B cell (primary cell): Measurements from ENCODE around the gene NCK1. TPM values are rescaled to one million over a fixed set of nuclear protein-coding genes. Genes with fewer than 3 reads are reported as not detected.

Experiments
- ATAC-seq: fragments of 200-7000 bp; cut with Tn5 transposase; one replicate; pipeline ENCODE4 v1.10.0; 2021; ENCODE audit warnings: low read depth, mild to moderate bottlenecking, moderate number of reproducible peaks, moderate library complexity
- CTCF ChIA-PET: fragments of 350-600 bp; sonication (Branson Sonifier 250); formaldehyde crosslinking; loops from one replicate; lab custom pipeline; 2021; ENCODE audit warnings: antibody characterized with exemption, inconsistent platforms; lab: Charles Lee
- POLR2A ChIA-PET: fragments of 350-600 bp; sonication (Branson Sonifier 250); formaldehyde crosslinking; loops from one replicate; lab custom pipeline; 2021; ENCODE audit warnings: antibody characterized with exemption; lab: Charles Lee
- DNase-seq: peaks from one replicate; pipeline ENCODE4 v3.0.0; 2013
- H2AFZ ChIP-seq: 2 replicates; pipeline ENCODE4 v1.6.1; 2012; ENCODE audit warnings: mild to moderate bottlenecking, low read depth, low read length; ENCODE audit not compliant: insufficient read depth, poor library complexity, severe bottlenecking
- H3K27ac ChIP-seq, 2 donors: 1 replicate in 1 of 2; 2 replicates in 1 of 2; pipeline ENCODE4 v1.5.1; 2012 to 2013; ENCODE audit warnings: low read length in 2 of 2, mild to moderate bottlenecking in 2 of 2, moderate library complexity in 1 of 2
- H3K27me3 ChIP-seq, 4 experiments: fragments of 200-600 bp in 1 of 4; sonication (generic) in 1 of 4; replicated peaks in 1 of 4; 1 replicate in 2 of 4; 2 replicates in 2 of 4; pipeline versions ENCODE4 v1.6.1 to v1.7.0; 2013 to 2016; ENCODE audit warnings: low read length in 3 of 4, mild to moderate bottlenecking in 2 of 4, mixed read lengths in 1 of 4, moderate library complexity in 1 of 4; ENCODE audit not compliant: insufficient read depth in 4 of 4, control insufficient read depth in 3 of 4; ENCODE audit errors: control extremely low read depth in 1 of 4
- H3K36me3 ChIP-seq, 2 experiments: replicated peaks in 1 of 2; 1 replicate in 1 of 2; 2 replicates in 1 of 2; pipeline versions ENCODE4 v1.6.1 to v1.7.1; 2013; ENCODE audit warnings: low read length in 1 of 2; ENCODE audit not compliant: insufficient read depth in 2 of 2, control insufficient read depth in 1 of 2; ENCODE audit errors: control extremely low read depth in 1 of 2, extremely low read depth in 1 of 2
- H3K4me1 ChIP-seq, 2 donors: fragments of 200-600 bp in 1 of 2; sonication (generic) in 1 of 2; 1 replicate in 1 of 2; 2 replicates in 1 of 2; pipeline versions ENCODE4 v1.5.1 to v1.6.1; 2013 to 2017; ENCODE audit warnings: low read length in 2 of 2; ENCODE audit not compliant: control insufficient read depth in 2 of 2, insufficient read depth in 2 of 2
- H3K4me2 ChIP-seq: replicated peaks from 2 replicates; pipeline ENCODE3; 2012; ENCODE audit warnings: mild to moderate bottlenecking, low read depth, low read length; ENCODE audit not compliant: poor library complexity, severe bottlenecking
- H3K4me3 ChIP-seq, 5 experiments: fragments of 200-600 bp in 1 of 5; sonication (generic) in 1 of 5; 1 replicate in 3 of 5; 2 replicates in 2 of 5; pipeline versions ENCODE4 v1.5.1 to v1.7.0; 2011 to 2016; ENCODE audit warnings: low read length in 4 of 5, mild to moderate bottlenecking in 4 of 5, low read depth in 2 of 5, control low read depth in 1 of 5, moderate library complexity in 1 of 5; ENCODE audit not compliant: insufficient read depth in 1 of 5; ENCODE audit errors: control extremely low read depth in 1 of 5, extremely low read depth in 1 of 5
- H3K79me2 ChIP-seq: fragments of 200-600 bp; sonication (generic); one replicate; pipeline ENCODE4 v1.6.0; 2016; ENCODE audit warnings: low read length; ENCODE audit not compliant: control insufficient read depth, insufficient read depth
- H3K9ac ChIP-seq: fragments of 200-600 bp; sonication (generic); 2 replicates; pipeline ENCODE4 v1.6.1; 2017; ENCODE audit warnings: mild to moderate bottlenecking, low read length, moderate library complexity
- H3K9me3 ChIP-seq, 3 donors: one replicate each; pipeline versions ENCODE4 v1.6.1 to v1.7.1; 2013; ENCODE audit warnings: low read length in 2 of 3; ENCODE audit not compliant: control insufficient read depth in 2 of 3, insufficient read depth in 1 of 3; ENCODE audit errors: control extremely low read depth in 1 of 3
- H4K20me1 ChIP-seq: 2 replicates; pipeline ENCODE4 v1.6.0; 2012; ENCODE audit warnings: mild to moderate bottlenecking, low read length; ENCODE audit not compliant: insufficient read depth, control insufficient read depth, poor library complexity, severe bottlenecking
- H3K27ac Mint-ChIP-seq: one replicate; pipeline ENCODE4 v1.8.0; 2021; ENCODE audit warnings: mixed read lengths
- H3K27me3 Mint-ChIP-seq: one replicate; pipeline ENCODE4 v1.8.0; 2021; ENCODE audit warnings: mixed read lengths
- H3K4me1 Mint-ChIP-seq: one replicate; pipeline ENCODE4 v1.8.0; 2021; ENCODE audit warnings: mixed read lengths
- H3K4me3 Mint-ChIP-seq: one replicate; pipeline ENCODE4 v1.8.0; 2021; ENCODE audit warnings: mixed read lengths
- H3K9me3 Mint-ChIP-seq: one replicate; pipeline ENCODE4 v1.8.0; 2022; ENCODE audit warnings: mixed read lengths; ENCODE audit not compliant: insufficient read depth
- CTCF ChIP-seq: fragments of 200-600 bp; IDR thresholded peaks from one replicate; pipeline ENCODE4 v1.8.0; 2022; ENCODE audit warnings: antibody characterized with exemption, mild to moderate bottlenecking
- EZH2 ChIP-seq: IDR thresholded peaks from 2 replicates; pipeline ENCODE4 v1.6.1; 2012; ENCODE audit warnings: borderline replicate concordance, low read depth, mild to moderate bottlenecking, moderate library complexity, low read length; ENCODE audit not compliant: insufficient read depth, poor library complexity, severe bottlenecking
- WGBS: methylation state at CpG from one replicate; pipeline ENCODE4 v1.1.5; 2013; ENCODE audit warnings: missing lambda C conversion rate; ENCODE audit not compliant: insufficient coverage; 5-methylcytosine and 5-hydroxymethylcytosine counted together
- intact Hi-C: fragments of 100-400 bp; cut with micrococcal nuclease; formaldehyde crosslinking; loops from one replicate; pipeline ENCODE4 v1.10.0; 2022
- polyA plus RNA-seq: library from polyadenylated mRNA; depleted of rRNA; stranded (reverse); fragments of >200 nt; gene quantifications from 2 replicates; pipeline ENCODE4 v1.2.3, GENCODE V29; 2012
- total RNA-seq, 2 donors: library from RNA; stranded (reverse); fragments of 120-200 nt in 1 of 2; gene quantifications; 1 replicate in 1 of 2; 2 replicates in 1 of 2; pipeline versions ENCODE4 v1.2.3 to v1.2.4, GENCODE V29; 2013 to 2022

NCK1 gene
- total and polyA plus RNA-seq, 2 donors (not counting 1 experiment from before 2014, with no cell fraction given) = 12.6 to 32.4 TPM

DNA sequence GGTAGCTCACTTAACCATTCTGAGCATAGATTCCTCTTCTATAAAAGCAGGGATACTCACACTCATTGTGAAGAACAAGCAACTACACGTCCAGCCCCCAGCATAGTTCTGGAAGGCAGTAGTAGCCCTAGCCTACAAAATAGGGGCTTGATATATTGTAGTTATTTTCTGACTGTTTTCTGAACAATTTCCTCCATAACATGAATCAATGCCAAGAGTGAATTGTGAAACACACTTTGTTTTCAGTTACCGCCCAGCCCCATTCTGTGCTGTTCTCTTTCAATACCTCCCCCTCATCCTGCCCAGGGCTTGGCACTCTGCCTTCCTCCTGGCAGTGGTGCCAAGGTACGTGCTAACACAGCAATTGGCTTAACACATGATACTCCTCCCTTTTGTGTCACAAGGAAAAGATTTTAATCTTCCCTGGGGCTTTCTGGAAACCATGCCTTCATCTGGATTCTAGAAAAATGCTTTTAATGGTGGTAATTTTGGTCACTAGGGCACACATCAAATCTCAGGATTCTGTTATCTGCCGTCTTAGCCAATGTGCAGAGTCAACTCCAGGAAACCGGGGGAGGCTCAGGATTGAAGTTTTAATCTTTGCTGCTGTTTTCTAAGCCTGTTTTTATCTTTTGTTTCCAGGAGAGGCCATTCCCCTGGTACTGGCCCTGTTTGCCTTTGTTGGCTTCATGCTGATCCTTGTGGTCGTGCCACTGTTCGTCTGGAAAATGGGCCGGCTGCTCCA is 132.9 kb downstream of the NCK1 start:
- Histone ChIP-seq H2AFZ (no peak overlapping the region), H4K20me1 (no peaks in the 10 kb centered on the region), H3K9me3 (no peaks in the 10 kb centered on the region), H3K4me1 (no peaks in the 10 kb centered on the region), H3K4me2 (no peak overlapping the region), H3K79me2 (no peaks in the 10 kb centered on the region), H3K36me3 (no peaks in the 10 kb centered on the region), H3K27me3 (no peaks in the 10 kb centered on the region), H3K27ac (no peak overlapping the region), H3K4me3 (no peak overlapping the region), H3K9ac (no peak overlapping the region)
- Mint-ChIP-seq H3K4me3 (no peak overlapping the region), H3K27ac (no peak overlapping the region), H3K9me3 (no peaks in the 10 kb centered on the region), H3K27me3 (no peaks in the 10 kb centered on the region), H3K4me1 (no peaks in the 10 kb centered on the region)
- intact Hi-C loops = no loop called here
- TF ChIP-seq CTCF (no peak), EZH2 (no peak)
- DNase-seq (no peak), ATAC-seq (no peak)
- POLR2A ChIA-PET = no interaction called here
- 76% methylated on average over 5 of the region's 8 CpGs for WGBS
- CTCF ChIA-PET = no interaction called here

DNA sequence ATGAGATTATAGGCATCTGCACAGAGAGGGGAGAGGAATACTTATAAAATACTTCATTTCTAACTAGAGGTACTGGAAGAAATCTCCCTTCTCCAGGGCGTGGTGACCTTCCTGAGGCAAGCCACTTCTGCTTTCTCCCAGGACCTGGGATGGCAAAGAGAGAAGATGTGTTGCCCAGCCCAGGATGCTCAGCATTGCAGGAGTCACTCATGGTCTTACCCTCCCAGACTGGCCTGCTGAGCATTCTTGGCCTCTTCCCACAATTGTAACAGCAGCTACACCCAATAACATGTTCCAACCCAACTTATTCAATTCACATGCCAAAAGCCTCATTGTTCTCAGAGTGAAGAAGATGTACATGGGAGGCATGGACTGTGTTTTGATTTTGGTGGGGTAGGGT is 133.6 kb downstream of the NCK1 start:
- WGBS = no CpG with 5 or more reads among the region's 1 CpG
- H3K9ac ChIP-seq = no peak overlapping the region
- H3K4me2 ChIP-seq = no peak overlapping the region
- Mint-ChIP-seq H3K4me3 (no peak overlapping the region), H3K9me3 (no peaks in the 10 kb centered on the region), H3K4me1 (no peaks in the 10 kb centered on the region), H3K27ac (no peak overlapping the region), H3K27me3 (no peaks in the 10 kb centered on the region)
- TF ChIP-seq CTCF (no peak), EZH2 (no peak)
- DNase-seq (no peak), ATAC-seq (no peak)
- H3K4me1 ChIP-seq = no peaks in the 10 kb centered on the region
- H3K27me3 ChIP-seq = no peaks in the 10 kb centered on the region
- intact Hi-C loops = no loop called here
- no peak overlapping the region for H2AFZ ChIP-seq
- H4K20me1 ChIP-seq = no peaks in the 10 kb centered on the region
- H3K4me3 ChIP-seq = no peak overlapping the region
- H3K27ac ChIP-seq = no peak overlapping the region
- CTCF ChIA-PET = interaction anchor here (1.3 kb wide), 1 partner anchor 18 kb away, joined by 4 read pairs; no protein-coding TSS in a partner anchor
- H3K9me3 ChIP-seq = no peaks in the 10 kb centered on the region
- no peaks in the 10 kb centered on the region for H3K79me2 ChIP-seq
- no peaks in the 10 kb centered on the region for H3K36me3 ChIP-seq
- POLR2A ChIA-PET = no interaction called here
